ENCODE measurements around the gene RBSN. TPM values are rescaled to one million over a fixed set of nuclear protein-coding genes. Genes with fewer than 3 reads are reported as not detected.

RBSN gene
- total RNA-seq: 10.1 and 28.2 TPM in 2 replicates

DNA sequence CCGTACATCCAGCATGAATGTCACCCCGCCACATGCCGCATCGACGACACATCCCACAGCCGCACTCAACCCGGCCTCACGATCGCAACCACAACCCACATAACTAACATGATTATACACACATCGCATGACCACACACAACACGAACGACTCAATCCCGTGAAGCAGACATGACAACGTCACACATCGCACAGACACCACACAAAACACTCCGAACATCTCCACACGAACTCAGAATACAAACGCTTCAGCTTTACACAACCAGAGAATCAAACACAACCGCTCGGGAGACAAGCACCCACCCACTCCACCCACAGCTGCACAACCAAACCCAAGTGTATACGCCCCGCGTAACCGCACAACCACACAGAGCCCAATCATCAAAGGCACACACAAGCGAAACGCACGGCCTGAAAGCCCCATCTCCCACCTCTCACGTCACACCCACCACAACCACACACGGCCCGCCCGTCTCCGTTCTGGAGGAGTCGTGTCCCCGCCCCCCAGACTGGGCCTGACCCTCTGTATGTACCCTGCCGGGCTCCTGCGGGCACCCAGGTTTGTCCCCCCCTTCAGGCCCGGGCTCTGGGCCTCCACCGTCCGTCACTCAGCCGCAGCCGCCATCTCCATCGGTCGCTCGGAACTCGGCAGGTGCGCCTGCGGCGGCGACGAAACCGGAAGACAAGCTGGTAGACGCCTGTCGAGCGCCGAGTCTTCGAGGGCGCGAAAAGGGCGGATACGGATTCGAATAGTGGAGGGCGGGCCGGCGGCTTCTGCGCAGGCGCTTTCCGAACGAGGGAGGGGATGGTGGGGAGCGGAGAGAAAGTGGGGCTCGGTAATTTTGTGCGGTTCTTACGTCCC lies at the start of gene RBSN:
RBSN (minus strand) TSS at position 646 of the 861 bp plus-strand sequence. CDS start 3,028 bp downstream, outside the sequence.

DNA sequence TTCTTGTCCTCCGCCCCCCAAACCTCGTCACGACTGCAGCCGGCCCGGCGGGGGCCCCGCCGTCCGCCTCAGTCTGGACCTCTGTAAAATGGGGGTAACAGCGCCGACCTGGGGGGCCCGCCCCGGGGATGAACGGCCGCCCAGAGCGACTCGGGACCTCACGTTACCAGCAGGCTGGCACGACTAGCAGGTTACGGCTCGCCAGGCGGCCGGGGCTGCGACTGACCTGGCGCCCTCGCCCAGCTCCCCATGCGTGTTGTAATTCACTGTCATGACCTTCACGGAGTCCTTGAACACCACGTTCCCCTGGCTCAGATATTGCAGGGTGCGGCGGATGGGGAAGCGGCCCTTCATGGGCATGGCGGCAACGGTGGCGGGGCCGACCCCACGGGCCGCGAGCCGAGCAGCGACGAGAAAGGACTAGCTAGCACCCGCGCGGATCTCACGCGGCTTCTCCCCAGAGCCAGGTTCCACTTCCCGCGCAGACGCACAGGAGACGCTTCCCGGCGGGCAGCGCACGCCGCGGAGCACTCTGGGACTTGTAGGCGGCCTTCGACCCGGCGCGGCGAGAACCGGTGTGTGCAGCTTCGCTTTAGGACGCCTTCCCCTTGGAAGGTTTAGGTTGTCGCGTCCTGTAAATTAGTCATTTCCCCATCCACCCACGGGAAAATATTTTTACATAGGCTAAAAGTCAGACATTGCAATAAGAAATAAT lies 34.0 kb downstream of the RBSN start, which contains the start of gene MRPS25:
MRPS25 (minus strand) TSS at position 481 of the 715 bp plus-strand sequence; CDS start at position 360, 121 bp downstream.

Other genes with a start within 250 kb of the RBSN start
- gene NR2C2, start 151.6 kb downstream of the RBSN start, total RNA-seq: 7.5 and 11.2 TPM in 2 replicates
- 35.1 and 41.5 TPM in 2 replicates for gene MRPS25, start 33.8 kb downstream of the RBSN start, total RNA-seq
- gene CAPN7, start 107.1 kb upstream of the RBSN start, total RNA-seq: 18.3 and 20.8 TPM in 2 replicates
- gene SH3BP5, start 233.4 kb upstream of the RBSN start, total RNA-seq: 16.1 and 16.3 TPM in 2 replicates